EL (cell line): ENCODE results near the gene GUCY1A1.

Source experiments
- DNase-seq: peaks from one replicate; pipeline ENCODE4 v3.0.0-alpha.2; 2016

Gene GUCY1A1

DNA sequence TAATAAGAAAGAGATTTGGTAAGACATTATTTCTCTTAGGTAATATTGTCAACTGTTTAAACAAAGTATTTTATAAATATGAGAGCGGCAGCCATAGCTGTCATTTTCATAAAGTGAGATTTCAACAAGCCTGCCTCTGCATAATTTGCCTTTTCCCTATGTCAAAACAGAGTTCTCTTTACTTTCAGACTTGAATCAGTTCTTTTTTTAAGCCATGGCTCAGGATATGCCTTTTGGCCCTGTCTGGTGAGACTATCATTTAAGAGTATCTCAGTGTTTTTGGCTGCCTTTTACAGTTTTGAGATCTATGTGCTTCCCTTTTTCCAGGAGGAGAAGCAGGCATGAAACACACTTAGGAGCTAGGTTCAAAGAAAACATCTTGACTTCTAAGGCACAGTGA is 7.5 kb upstream of the GUCY1A1 start:
- no peak for DNase-seq

GRCh38 chr4:155660436-155660835 is 6.2 kb upstream of the GUCY1A1 start:
- no peak for DNase-seq

DNA sequence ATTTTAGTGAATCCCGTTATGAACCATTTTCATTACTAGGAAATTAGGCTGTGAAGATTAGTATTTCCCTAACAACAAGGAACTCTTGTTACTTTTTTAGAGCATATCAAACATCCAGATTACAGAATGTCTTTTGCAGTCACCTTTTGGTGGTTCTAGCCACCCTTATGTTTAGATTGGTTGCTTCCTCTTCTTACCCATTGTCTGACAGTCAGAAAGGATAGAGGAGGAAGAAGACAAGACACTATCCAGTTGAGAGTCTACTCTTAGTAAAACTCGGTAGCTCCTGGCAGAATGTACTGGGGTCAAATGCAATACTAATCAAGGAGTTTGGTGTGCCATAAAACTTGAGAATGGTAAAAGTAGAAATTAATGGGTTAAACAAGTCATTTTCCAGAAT is 1.6 kb upstream of the GUCY1A1 start:
- no peak for DNase-seq

GRCh38 chr4:155667222-155667567 is 547 bp downstream of the GUCY1A1 start:
- no peak for DNase-seq

- DNase-seq, result peak; percentile 20
Observed at GRCh38 chr4:155667568-155668511, 1.2 kb downstream of the GUCY1A1 start.

DNA sequence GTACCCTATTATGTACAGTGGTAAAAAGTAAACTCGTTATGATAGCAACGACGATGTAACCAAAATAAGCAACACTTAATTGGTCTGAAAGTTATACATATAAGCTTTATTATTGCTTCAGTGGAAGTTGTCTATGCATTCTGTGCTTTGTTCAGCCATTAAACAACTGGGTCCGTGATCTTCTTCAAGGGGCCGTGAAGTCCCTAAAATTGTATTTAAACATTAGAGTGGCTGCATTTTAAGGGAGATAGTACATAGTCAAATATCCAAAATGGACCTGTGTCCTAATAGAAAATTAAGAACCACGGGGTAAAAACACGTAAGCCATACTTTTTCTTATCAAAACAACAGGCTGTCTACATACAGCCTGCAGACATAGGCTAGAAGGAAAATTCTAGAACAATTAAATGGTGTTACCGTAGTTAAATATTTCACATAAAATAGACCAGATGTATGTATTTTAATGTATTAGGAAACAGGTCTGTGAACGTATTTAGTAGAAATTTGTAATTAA is 2.1 kb downstream of the GUCY1A1 start:
- no peak for DNase-seq

DNA sequence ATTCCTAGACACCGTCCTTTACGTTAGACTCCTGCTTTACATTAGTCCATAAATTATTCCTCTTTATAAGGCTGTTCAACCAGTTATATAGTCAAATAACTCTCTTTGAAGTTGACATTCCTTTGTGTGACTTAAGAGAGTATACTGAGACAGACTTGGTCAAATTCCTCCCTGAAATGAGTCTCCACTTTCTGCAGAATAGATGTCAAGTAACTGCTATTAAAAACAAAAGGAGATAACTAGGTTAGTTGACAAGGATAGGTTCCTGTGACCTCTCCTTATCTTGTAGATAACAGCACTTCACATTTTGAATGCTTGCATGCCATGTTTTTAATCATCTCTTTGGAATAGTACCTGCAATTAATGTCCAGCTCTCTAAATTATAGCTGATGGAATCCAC is 5.7 kb downstream of the GUCY1A1 start:
- DNase-seq, result no peak

DNA sequence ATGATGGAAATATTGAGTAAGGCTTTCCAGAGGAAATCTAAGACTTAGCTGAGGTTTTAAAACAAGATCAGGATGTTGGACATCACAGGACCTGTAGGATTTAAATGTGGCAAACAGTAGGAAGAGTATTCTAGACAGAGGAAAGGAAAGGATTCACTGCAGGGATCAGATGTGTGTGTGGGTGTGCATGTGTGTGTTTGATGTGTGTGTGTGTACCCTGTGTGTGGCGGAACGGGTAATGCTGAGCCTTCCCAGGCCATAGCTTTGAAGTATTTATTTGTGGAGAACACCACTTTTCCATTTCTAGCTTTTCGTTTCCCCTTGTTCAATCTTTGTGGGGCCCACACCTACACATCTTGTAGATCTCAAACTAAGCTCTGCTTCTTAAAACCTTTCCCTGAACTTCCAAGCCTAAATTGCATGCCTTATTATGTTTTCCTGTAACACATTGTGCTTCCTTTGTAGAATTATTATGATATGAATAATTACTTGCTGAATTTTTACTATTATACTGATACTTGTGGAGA is 6.9 kb downstream of the GUCY1A1 start:
- DNase-seq, result no peak

- DNase-seq, result no peak
Observed at GRCh38 chr4:155674669-155675071, 8.0 kb downstream of the GUCY1A1 start.

GRCh38 chr4:155675709-155676429 is 9.2 kb downstream of the GUCY1A1 start:
- DNase-seq, result no peak

- no peak for DNase-seq
Observed at GRCh38 chr4:155676430-155676825, 9.8 kb downstream of the GUCY1A1 start.

- DNase-seq, result no peak
Observed at GRCh38 chr4:155678011-155678410, 11.4 kb downstream of the GUCY1A1 start.

GRCh38 chr4:155679343-155679742 is 12.7 kb downstream of the GUCY1A1 start:
- DNase-seq, result no peak

GRCh38 chr4:155681886-155682285 is 15.2 kb downstream of the GUCY1A1 start:
- DNase-seq, result no peak

DNA sequence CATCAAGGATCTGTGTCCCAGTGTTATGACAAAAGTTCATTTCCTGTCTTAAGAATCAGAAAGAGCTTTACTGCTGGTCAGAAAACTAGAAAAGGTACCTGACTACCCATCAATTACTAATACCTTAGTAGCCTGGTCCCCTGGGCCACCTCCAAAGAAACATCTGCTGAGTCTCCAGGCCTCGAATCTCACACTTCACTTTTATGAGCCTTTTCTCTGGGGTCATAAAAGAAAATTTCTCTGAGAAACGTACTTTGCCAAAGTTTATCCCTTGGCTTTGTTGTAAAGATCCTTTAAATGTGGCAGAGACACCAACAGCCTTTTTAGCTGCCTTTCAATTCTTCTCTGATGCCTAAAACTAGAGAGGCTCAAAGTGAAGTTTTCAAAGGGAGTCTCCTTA is 17.8 kb downstream of the GUCY1A1 start:
- no peak for DNase-seq

DNA sequence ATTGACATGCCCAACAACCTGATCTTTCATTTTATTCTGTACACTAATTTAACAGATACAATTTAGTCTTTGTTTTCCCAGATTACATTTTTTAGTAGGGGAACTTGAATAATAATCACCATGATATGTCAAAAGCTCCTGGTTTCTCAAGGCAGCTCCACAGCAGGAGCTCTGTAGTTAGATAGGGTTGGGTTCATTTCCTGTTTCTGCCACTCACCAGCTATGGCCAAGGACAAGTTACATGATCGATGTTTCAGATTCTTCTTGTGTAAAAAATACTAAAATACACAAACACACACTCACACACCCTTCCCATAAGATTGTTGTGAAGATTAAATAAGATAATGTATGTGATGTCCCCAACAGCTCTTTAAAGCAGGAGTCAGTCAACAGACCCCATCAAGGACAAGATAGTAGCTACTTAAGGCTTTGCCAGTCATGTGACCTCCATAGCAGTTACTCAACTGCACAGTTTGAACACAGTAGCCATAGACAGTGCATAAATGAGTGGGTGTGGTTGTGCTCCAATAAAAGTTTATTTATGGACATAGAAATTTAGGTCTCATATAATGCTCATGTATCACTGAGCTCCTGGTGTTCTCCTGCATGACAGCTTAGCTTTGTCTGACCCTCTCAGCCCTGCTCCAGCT is 18.4 kb downstream of the GUCY1A1 start:
- DNase-seq, result no peak

DNA sequence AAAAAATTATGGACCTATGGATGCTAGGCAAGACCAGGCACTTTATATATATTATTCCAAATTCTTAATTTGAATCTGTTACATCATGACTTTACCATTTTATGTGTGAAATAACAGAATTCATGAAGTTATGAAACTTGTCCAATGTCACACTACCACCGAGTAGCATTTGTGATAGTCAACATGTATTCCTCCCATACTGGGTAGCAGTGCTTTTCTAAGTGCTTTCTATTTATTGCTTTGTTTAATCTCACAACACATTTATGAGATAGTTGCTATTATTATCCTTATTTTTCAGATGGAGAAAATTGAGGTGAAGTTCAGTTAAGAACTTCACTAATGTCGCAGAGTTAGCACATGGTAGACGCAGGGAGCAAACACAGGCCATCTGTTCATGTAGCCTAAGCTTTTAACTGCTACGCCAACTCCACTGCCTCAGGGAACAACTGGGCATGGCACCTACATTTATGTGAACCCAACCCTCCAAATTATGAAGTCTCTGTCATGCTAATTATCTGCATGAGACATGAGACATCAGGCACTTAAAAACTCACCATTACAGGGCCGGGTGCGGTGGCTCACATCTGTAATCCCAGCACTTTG is 20.8 kb downstream of the GUCY1A1 start:
- no peak for DNase-seq

DNA sequence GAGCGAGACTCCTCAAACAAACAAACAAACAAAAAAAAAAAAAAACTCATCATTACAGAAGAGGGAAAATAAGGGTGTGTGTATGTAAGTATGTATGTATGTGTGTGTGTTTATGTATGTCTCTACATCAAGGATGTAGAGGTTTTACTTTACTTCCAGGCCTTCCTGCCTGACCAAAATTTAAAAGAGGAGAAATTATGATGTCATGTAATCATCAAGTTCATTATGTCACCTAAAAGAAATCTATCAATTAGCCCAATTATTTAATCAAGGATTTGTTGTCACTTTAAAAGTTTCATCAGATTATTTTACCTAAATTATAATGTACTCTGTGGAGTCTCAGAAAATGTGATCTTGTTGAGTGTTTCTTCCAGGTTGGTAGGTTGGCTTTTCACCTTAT is 21.6 kb downstream of the GUCY1A1 start:
- DNase-seq, result no peak

DNA sequence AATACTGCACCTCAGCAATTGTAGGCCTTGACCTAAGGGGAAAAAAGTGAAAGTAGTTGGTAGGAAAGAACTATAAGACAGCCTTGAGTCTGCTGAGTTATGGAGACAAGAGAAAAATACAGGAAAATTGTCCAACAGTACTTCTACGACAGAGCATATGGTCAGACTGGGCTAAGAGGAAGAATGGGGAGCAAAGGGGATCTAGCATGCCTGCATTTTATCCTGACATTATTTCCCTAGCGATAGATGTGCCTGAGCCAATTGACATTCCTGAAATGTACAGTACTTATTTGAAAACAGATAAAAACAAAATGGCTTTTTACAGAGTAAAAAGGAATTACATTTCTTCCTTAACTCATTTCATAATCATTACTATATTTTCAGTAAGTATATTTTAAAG is 22.2 kb downstream of the GUCY1A1 start:
- no peak for DNase-seq

DNA sequence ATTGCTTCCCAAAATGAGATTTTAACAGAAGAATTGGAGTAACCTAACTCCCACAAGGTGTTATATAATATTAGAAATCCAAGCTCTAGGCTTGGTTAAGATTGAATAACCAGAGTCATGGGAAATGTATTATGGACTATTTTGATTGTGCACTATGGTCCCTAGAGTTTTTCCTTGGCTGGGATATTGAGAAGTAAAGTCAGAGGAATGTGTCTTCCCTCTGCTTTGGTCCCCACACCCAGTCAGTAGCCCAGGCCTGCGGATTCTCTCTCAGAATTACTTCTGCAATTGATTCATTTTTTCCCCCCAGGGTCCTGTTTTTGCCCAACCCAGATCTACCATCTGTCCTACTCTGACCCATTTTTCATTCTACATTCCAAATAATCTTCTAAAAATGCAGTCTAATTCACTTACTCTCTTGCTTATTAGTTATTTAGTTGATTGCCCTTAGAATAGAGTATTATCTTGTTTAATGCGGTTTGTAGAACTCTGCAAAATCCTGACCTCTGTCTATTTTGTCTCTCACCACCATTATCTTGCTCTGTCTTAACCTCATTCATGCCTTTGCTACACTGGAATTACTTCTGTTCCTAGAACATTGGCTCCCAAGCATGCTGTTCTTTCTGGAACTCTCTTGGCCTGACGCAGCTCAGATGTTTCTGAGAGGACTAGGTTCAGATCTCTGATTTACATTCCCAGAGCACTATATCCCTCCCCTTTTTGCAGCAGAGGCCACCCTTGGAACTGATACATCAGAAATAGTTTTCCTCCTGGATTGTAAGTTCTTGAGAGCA is 23.6 kb downstream of the GUCY1A1 start:
- no peak for DNase-seq

DNA sequence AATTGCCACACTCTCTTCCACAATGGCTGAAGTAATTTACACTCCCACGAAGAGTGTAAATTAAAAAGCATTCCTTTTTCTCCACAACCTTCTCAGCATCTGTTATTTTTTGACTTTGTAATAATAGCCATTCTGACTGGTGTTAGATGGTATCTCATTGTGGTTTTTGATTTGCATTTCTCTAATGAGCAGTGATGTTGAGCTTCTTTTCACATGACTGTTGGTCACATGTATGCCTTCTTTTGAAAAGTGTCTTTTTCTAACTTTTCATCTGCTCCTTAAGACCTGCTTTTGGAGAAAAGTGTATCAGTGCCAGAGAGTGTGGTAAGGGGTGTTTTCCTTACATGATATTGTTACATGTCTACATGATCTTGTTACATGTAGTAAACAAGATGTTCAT is 25.7 kb downstream of the GUCY1A1 start:
- DNase-seq, result no peak
